GM19467 (cell line): Measurements from ENCODE around the gene EDN1.

Experiments
- ATAC-seq: cut with Tn5 transposase; IDR thresholded peaks from one replicate; pipeline ENCODE4 v1.9.1; 2021; ENCODE audit warnings: mild to moderate bottlenecking, moderate library complexity; ENCODE audit not compliant: unreplicated experiment

EDN1 gene

DNA sequence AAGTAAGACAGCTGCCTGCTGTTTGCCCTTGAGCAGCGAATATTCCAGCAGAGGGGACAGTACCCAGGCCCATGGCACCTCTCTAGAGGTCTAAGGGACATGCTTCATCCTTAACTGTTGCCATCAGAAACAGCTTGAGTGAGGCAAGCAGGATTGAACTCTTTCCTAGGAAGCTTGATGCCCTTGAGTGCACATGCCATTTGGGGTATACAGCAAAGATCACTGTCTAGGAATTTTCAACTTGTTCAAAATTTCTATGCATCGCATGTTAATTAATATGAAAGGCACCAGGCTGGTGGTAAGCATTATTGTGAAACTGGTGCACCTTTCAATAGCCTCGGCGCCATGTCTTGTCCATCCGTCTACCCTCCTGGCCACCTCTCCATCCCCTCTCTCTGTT is 54.1 kb downstream of the EDN1 start:
- no peak for ATAC-seq

DNA sequence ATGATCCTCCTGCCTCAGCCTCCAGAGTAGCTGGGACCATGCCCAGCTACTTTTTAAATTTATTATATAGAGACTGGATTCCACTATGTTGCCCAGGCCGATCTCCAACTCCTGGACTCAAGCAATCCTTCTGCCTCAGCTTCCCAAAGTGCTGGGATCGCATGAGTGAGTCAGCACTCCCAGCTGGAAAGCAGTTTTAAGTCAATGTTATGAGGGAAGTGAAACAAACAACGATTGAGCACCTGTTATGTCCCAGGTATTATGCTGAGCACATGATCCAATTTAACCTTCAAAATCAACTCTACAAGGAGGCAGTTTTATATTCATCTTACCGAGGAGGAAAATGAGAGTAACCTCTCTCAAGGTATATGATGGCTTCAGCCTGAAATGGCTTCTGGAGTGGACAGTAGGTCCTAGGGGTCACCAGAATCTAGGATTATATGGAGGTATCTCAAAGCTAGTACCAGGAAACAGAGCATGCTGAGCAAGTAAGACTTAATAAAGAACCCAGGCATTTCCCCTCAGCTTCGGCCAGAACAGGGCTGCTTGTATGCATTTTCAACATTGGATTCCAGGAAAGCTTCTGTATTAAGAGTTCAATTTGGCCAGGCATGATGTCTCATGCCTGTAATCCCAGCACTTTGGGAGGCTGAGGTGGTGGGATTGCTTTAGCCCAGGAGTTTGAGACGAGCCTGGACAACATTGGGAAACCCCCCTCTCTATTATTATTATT is 55.0 kb downstream of the EDN1 start:
- ATAC-seq = no peak

DNA sequence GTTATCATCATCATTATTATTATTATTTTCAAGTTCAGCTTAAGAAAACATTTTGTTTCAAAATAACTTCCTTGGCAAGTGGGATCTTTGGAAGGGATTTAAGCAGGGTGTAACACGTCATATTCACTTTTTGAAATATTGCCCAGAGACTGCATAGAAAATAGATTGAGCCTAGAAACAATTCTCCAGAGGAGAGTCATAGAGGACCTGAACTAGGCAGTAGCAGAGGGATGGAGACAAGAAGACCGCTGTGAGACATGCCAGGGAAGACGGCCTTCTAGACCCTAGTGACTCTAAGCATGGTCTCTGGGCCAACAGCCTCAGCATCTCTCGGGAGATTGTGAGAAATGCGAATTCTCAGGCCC is 55.5 kb downstream of the EDN1 start:
- no peak for ATAC-seq
